K562 (cell line): Measurements from ENCODE around the gene CEP78. TPM values are rescaled to one million over a fixed set of nuclear protein-coding genes. Genes with fewer than 3 reads are reported as not detected.

Experiments
- ATAC-seq: fragments of 200-7000 bp; cut with Tn5 transposase; 3 replicates; pipeline ENCODE4 v1.9.1; 2020; ENCODE audit warnings: moderate library complexity
- BruUV-seq: library from RNA; stranded (reverse); fragments of 400-500 nt; replicated peaks from 2 replicates; lab custom pipeline; 2021; lab: Mats Ljungman, UMichigan
- CTCF ChIA-PET: fragments of 300-600 bp; formaldehyde crosslinking; extraction: SDS; loops from one replicate; lab custom pipeline; 2021; ENCODE audit warnings: low intra/inter-chr PET ratio; lab: Yijun Ruan, JAX
- POLR2A ChIA-PET: fragments of 300-600, 350-650 bp; sonication (Branson Sonifier 250); formaldehyde crosslinking; extraction: SDS; loops from one replicate; lab custom pipeline; 2021; ENCODE audit warnings: antibody characterized with exemption, inconsistent platforms; lab: Yijun Ruan, JAX
- DNase-seq, 4 experiments: peaks; one replicate each; pipeline versions ENCODE4 v3.0.0 to v3.0.0-alpha.2; 2011 to 2018; ENCODE audit warnings: low spot score in 3 of 4, mixed read lengths in 3 of 4; ENCODE audit errors: extremely low read depth in 1 of 4
- FAIRE-seq: peaks from 2 replicates; lab custom pipeline; 2011; peaks lifted over from hg19 to GRCh38; lab: Jason Lieb, UNC
- H2AFZ ChIP-seq: 2 replicates; pipeline ENCODE4 v1.6.0; 2011; ENCODE audit warnings: low read depth, low read length, control low read depth, inconsistent platforms
- H3K27ac ChIP-seq: fragments of 200-600 bp; 3 replicates; pipeline ENCODE4 v1.8.0; 2011; ENCODE audit warnings: low read depth, mild to moderate bottlenecking, control low read depth, inconsistent platforms, low read length, moderate library complexity, mixed read lengths; ENCODE audit errors: extremely low read depth
- H3K27me3 ChIP-seq, 2 experiments: fragments of 300-600 bp in 1 of 2; 2 replicates in 1 of 2; 3 replicates in 1 of 2; pipeline versions ENCODE4 v1.6.0 to v1.8.0; 2011; ENCODE audit warnings: inconsistent platforms in 2 of 2, low read length in 2 of 2, mild to moderate bottlenecking in 1 of 2, mixed read lengths in 1 of 2, moderate library complexity in 1 of 2; ENCODE audit not compliant: control insufficient read depth in 2 of 2, insufficient read depth in 2 of 2
- H3K36me3 ChIP-seq: fragments of 300-600 bp; 3 replicates; pipeline ENCODE4 v1.8.0; 2011; ENCODE audit warnings: mild to moderate bottlenecking, low read length, inconsistent platforms; ENCODE audit not compliant: control insufficient read depth, insufficient read depth
- H3K4me1 ChIP-seq, 2 experiments: fragments of 200-600 bp in 1 of 2; replicated peaks in 1 of 2; 2 replicates in 1 of 2; 3 replicates in 1 of 2; pipeline versions ENCODE4 v1.5.1 to v1.8.0; 2011; ENCODE audit warnings: inconsistent platforms in 2 of 2, low read length in 2 of 2, mild to moderate bottlenecking in 1 of 2, mixed read lengths in 1 of 2, moderate library complexity in 1 of 2; ENCODE audit not compliant: control insufficient read depth in 2 of 2, insufficient read depth in 2 of 2
- H3K4me2 ChIP-seq: 2 replicates; pipeline ENCODE4 v1.6.1; 2011; ENCODE audit warnings: low read length, control low read depth, inconsistent platforms, mixed read lengths; ENCODE audit not compliant: insufficient read depth
- H3K4me3 ChIP-seq: fragments of 200-600 bp; sonication (generic), shearing (Covaris generic); 2 replicates; pipeline ENCODE4 v1.5.1; 2016; ENCODE audit warnings: control low read depth, inconsistent platforms
- H3K79me2 ChIP-seq: fragments of 200-600 bp; 3 replicates; pipeline ENCODE4 v1.8.0; 2011; ENCODE audit warnings: low read length, inconsistent platforms; ENCODE audit not compliant: control insufficient read depth, insufficient read depth
- H3K9ac ChIP-seq, 2 experiments: 2 replicates each; pipeline versions ENCODE4 v1.6.0 to v1.6.1; 2011; ENCODE audit warnings: low read depth in 2 of 2, low read length in 2 of 2, control low read depth in 1 of 2, inconsistent platforms in 1 of 2, mild to moderate bottlenecking in 1 of 2, mixed read lengths in 1 of 2; ENCODE audit not compliant: insufficient read depth in 1 of 2
- H3K9me1 ChIP-seq: one replicate; pipeline ENCODE4 v1.6.0; 2011; ENCODE audit warnings: inconsistent platforms, mild to moderate bottlenecking, low read length, moderate library complexity; ENCODE audit not compliant: control insufficient read depth, insufficient read depth
- H3K9me3 ChIP-seq: replicated peaks from 2 replicates; pipeline ENCODE4 v1.5.1; 2011; ENCODE audit warnings: low read depth, low read length, inconsistent platforms; ENCODE audit not compliant: control insufficient read depth, insufficient read depth
- H4K20me1 ChIP-seq: replicated peaks from 2 replicates; pipeline ENCODE4 v1.6.1; 2011; ENCODE audit warnings: low read length, inconsistent platforms, mixed read lengths; ENCODE audit not compliant: control insufficient read depth, insufficient read depth
- ATF7 ChIP-seq: fragments of 450-650 bp; IDR thresholded peaks from 2 replicates; pipeline ENCODE4 v1.7.1; 2014; ENCODE audit warnings: mild to moderate bottlenecking, moderate library complexity
- BDP1 ChIP-seq: IDR thresholded peaks from 3 replicates; pipeline ENCODE4 v1.6.1; 2011; ENCODE audit not compliant: insufficient read length, insufficient read depth
- CAMTA2 ChIP-seq: fragments of 250-450 bp; sonication (Bioruptor Pico); conservative IDR thresholded peaks from 2 replicates; pipeline ENCODE4 v1.5.1; 2022
- GABPA ChIP-seq: fragments of 200-800 bp; sonication (Bioruptor generic); conservative IDR thresholded peaks from 2 replicates; pipeline ENCODE4 v1.6.1; 2016; ENCODE audit warnings: low read depth, missing genetic modification characterization, missing compliant biosample characterization
- KDM2B ChIP-seq: fragments of 250-450 bp; sonication (Bioruptor Pico); IDR thresholded peaks from 2 replicates; pipeline ENCODE4 v1.8.0; 2021; ENCODE audit warnings: mild to moderate bottlenecking, moderate library complexity
- RBM34 ChIP-seq: fragments of 200-400 bp; formaldehyde crosslinking; IDR thresholded peaks from 2 replicates; pipeline ENCODE4 v1.6.1; 2018; ENCODE audit warnings: low read length, borderline replicate concordance; ENCODE audit not compliant: insufficient read depth
- SMARCA5 ChIP-seq: fragments of 450-650 bp; IDR thresholded peaks from 2 replicates; pipeline ENCODE4 v1.6.1; 2016
- STAG1 ChIP-seq: sonication (generic); formaldehyde crosslinking; IDR thresholded peaks from 2 replicates; pipeline ENCODE4 v1.5.0; 2020; ENCODE audit warnings: missing genetic modification reagents, borderline replicate concordance
- TEAD1 ChIP-seq, 2 experiments: fragments of 450-650 bp in 1 of 2; sonication (generic) in 1 of 2; formaldehyde crosslinking; IDR thresholded peaks; 2 replicates each; pipeline versions ENCODE4 v1.4.0 to v1.8.0; 2020 to 2022; ENCODE audit warnings: mild to moderate bottlenecking in 2 of 2, missing genetic modification reagents in 1 of 2
- U2AF2 ChIP-seq: fragments of 200-400 bp; formaldehyde crosslinking; optimal IDR thresholded peaks from 2 replicates; pipeline ENCODE3; 2017; ENCODE audit warnings: low read depth, mild to moderate bottlenecking, low read length
- ZNF253 ChIP-seq: fragments of 250-450 bp; sonication (Bioruptor Pico); conservative IDR thresholded peaks from 2 replicates; pipeline ENCODE4 v1.6.1; 2021; ENCODE audit warnings: mild to moderate bottlenecking
- ZNF551 ChIP-seq: fragments of 250-450 bp; sonication (Bioruptor Pico); IDR thresholded peaks from 2 replicates; pipeline ENCODE4 v1.5.0; 2021; ENCODE audit warnings: mild to moderate bottlenecking, moderate library complexity
- ZNF584 ChIP-seq: fragments of 200-800 bp; sonication (Bioruptor generic); IDR thresholded peaks from 2 replicates; pipeline ENCODE4 v1.6.1; 2016; ENCODE audit warnings: low read depth, mild to moderate bottlenecking, missing genetic modification characterization, missing compliant biosample characterization
- WGBS: fragments of 100-300 bp; shearing (Covaris generic); methylation state at CpG from one replicate; pipeline ENCODE4 v1.1.6; 2016; ENCODE audit warnings: low coverage, mixed read lengths; ENCODE audit not compliant: insufficient coverage; ENCODE audit errors: missing lambda C conversion rate; 5-methylcytosine and 5-hydroxymethylcytosine counted together
- in situ Hi-C: fragments of 300-500 bp; cut with MboI; formaldehyde crosslinking; loops from 4 replicates; pipeline ENCODE4 v1.15.0; 2018; ENCODE audit warnings: inconsistent platforms, mixed read lengths
- intact Hi-C: fragments of 100-400 bp; cut with micrococcal nuclease; formaldehyde crosslinking; loops from 2 replicates; pipeline ENCODE4 v1.14.2; 2022
- polyA plus RNA-seq, 8 experiments: library from polyadenylated mRNA; depleted of rRNA in 4 of 8; stranded (reverse) in 5 of 8; unstranded in 3 of 8; fragments of >200 nt; fragmentation: Nextera tagmentation in 2 of 8; fragmentation: Illumina TruSeq in 1 of 8; extraction: Ambion mirVana in 2 of 8; extraction: Trizol in 1 of 8; gene quantifications; 2 replicates each; pipeline versions ENCODE4 v1.2.1 to v1.2.3, GENCODE V29; 2011 to 2014; ENCODE audit warnings: inconsistent platforms in 1 of 8, missing spikeins in 1 of 8
- total RNA-seq, 7 experiments: library from RNA; depleted of rRNA in 6 of 7; stranded (reverse); fragments of >200 nt in 6 of 7; fragmentation: Illumina TruSeq in 2 of 7; extraction: Trizol in 2 of 7; gene quantifications; 2 replicates each; pipeline versions ENCODE4 v1.2.1 to v1.2.3, GENCODE V29; 2011 to 2021; ENCODE audit warnings: low replicate concordance in 1 of 7

The CEP78 gene
- total and polyA plus RNA-seq, 9 of the 15 experiments (the other 6 are each of a cell fraction or from before 2014, with no cell fraction given), result 3.5 to 26.0 (median 21.5) TPM

DNA sequence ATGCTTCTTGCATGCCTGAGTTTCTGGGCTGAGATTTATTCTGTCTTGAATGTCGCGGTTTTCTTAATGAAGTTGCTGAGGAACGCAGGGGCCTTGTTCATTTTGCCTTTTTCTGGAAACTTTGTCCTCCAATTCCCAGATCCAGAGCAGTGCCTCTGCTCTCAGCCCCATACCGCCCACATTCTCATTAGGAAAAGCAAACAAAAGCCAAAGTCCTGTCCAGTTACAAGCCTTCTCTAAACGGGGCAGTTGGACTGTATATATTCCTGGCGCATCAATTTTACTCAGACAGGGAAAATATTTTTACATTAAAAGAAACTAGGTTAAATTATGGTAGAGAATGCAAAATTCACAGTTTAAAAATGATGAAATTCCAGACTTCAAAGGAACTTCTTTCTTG lies 59.9 kb downstream of the CEP78 start:
- peak overlapping the region; percentile 89; the same call in 1 of the 2 replicates for H2AFZ ChIP-seq
- H3K9ac ChIP-seq, result no peak overlapping the region
- 86% methylated on average over 6 of the region's 6 CpGs for WGBS
- no peak overlapping the region for H3K27ac ChIP-seq
- no peak overlapping the region for H3K4me2 ChIP-seq
- CTCF ChIA-PET, result no interaction called here
- peaks cover 4 to 15% of the 10 kb centered on the region in 2 experiments; a peak in 4 of 5 replicates for H3K4me1 ChIP-seq
- H3K27me3 ChIP-seq, result no peaks in the 10 kb centered on the region
- intact Hi-C loops, result no loop called here
- H3K9me1 ChIP-seq, result no peaks in the 10 kb centered on the region
- peaks cover 11% of the 10 kb centered on the region; the same call in 1 of the 2 replicates for H4K20me1 ChIP-seq
- in situ Hi-C loops, result no loop called here
- ATAC-seq (no peak), FAIRE-seq (no peak), DNase-seq (no peak)
- no TSS peak for BruUV-seq
- H3K36me3 ChIP-seq, result peaks cover 9% of the 10 kb centered on the region; the same call in 2 of the 3 replicates
- no peak for TF ChIP-seq KDM2B (CRISPR knock-in tag)
- no peak for TF ChIP-seq U2AF2
- TF ChIP-seq ATF7, result no peak
- TF ChIP-seq SMARCA5, result no peak
- TF ChIP-seq ZNF253, result no peak
- no peak for TF ChIP-seq TEAD1 (CRISPR knock-in tag; IDR thresholded peaks at IDR 0.05)
- TF ChIP-seq ZNF551 (CRISPR knock-in tag), result no peak
- no peak for TF ChIP-seq CAMTA2 (CRISPR knock-in tag)
- no peak for TF ChIP-seq BDP1
- TF ChIP-seq ZNF584, result no peak
- no peak for TF ChIP-seq RBM34
- no peak for TF ChIP-seq GABPA
- TF ChIP-seq STAG1 (CRISPR knock-in tag), result no peak
- H3K9me3 ChIP-seq, result no peaks in the 10 kb centered on the region
- POLR2A ChIA-PET, result interaction anchor here (2.1 kb wide), 1 partner anchor 12 kb away, joined by 9 read pairs; no protein-coding TSS in a partner anchor
- H3K4me3 ChIP-seq, result no peak overlapping the region
- peaks cover 36% of the 10 kb centered on the region for H3K79me2 ChIP-seq
